Endothelial cell of umbilical vein (primary cell): ENCODE measurements around the gene ZCWPW2.

ENCODE experiments used
- MAX ChIP-seq: IDR thresholded peaks from 2 replicates; pipeline ENCODE4 v1.6.1; 2011; ENCODE audit not compliant: insufficient read depth, insufficient read length
- TF ChIP-seq, protein P1 (sequence below), 2 donors: IDR thresholded peaks; 1 replicate in 1 of 2; 2 replicates in 1 of 2; pipeline ENCODE4 v1.5.1; 2011; ENCODE audit warnings: low read length in 2 of 2, mild to moderate bottlenecking in 2 of 2, moderate library complexity in 2 of 2, control low read depth in 1 of 2, inconsistent platforms in 1 of 2, low read depth in 1 of 2; ENCODE audit not compliant: insufficient read depth in 1 of 2; ENCODE audit errors: extremely low read depth in 1 of 2

GRCh38 chr3:28485164-28485563 lies 136.6 kb downstream of the ZCWPW2 start:
- TF ChIP-seq MAX = no peak
- TF ChIP-seq, protein P1, sequence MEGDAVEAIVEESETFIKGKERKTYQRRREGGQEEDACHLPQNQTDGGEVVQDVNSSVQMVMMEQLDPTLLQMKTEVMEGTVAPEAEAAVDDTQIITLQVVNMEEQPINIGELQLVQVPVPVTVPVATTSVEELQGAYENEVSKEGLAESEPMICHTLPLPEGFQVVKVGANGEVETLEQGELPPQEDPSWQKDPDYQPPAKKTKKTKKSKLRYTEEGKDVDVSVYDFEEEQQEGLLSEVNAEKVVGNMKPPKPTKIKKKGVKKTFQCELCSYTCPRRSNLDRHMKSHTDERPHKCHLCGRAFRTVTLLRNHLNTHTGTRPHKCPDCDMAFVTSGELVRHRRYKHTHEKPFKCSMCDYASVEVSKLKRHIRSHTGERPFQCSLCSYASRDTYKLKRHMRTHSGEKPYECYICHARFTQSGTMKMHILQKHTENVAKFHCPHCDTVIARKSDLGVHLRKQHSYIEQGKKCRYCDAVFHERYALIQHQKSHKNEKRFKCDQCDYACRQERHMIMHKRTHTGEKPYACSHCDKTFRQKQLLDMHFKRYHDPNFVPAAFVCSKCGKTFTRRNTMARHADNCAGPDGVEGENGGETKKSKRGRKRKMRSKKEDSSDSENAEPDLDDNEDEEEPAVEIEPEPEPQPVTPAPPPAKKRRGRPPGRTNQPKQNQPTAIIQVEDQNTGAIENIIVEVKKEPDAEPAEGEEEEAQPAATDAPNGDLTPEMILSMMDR (IDR thresholded peaks at IDR 0.05; ENCODE audit: extremely low read depth in 1 of 2, insufficient read depth in 1 of 2, low read depth in 1 of 2, low read length in 2 of 2) = no peak
